GM12874 (cell line): ENCODE measurements around the gene STAT1.

Experiments used
- CTCF ChIP-seq: IDR thresholded peaks from 2 replicates; pipeline ENCODE4 v1.5.1; 2011; ENCODE audit warnings: low read depth, mild to moderate bottlenecking, control low read depth, low read length, moderate library complexity; ENCODE audit not compliant: insufficient read depth

STAT1 gene

GRCh38 chr2:190987116-190987515 lies 26.9 kb downstream of the STAT1 start:
- TF ChIP-seq CTCF = no peak

GRCh38 chr2:190986221-190986953 lies 27.6 kb downstream of the STAT1 start:
- TF ChIP-seq CTCF = no peak

- TF ChIP-seq CTCF = no peak
Observed at GRCh38 chr2:190984595-190984994, 29.4 kb downstream of the STAT1 start.

GRCh38 chr2:190982262-190983034 lies 31.5 kb downstream of the STAT1 start:
- no peak for TF ChIP-seq CTCF

- TF ChIP-seq CTCF = no peak
Observed at GRCh38 chr2:190981733-190982132, 32.2 kb downstream of the STAT1 start.

- no peak for TF ChIP-seq CTCF
Observed at GRCh38 chr2:190981333-190981732, 32.6 kb downstream of the STAT1 start.

- no peak for TF ChIP-seq CTCF
Observed at GRCh38 chr2:190980630-190981209, 33.3 kb downstream of the STAT1 start.
